HEK293 (cell line): Measurements from ENCODE around the gene IL4R.

ENCODE experiments used
- CTCF ChIP-seq: fragments of 450-650 bp; formaldehyde crosslinking; IDR thresholded peaks from 2 replicates; pipeline ENCODE4 v1.5.1; 2016; ENCODE audit warnings: missing biosample characterization, missing genetic modification characterization
- KLF1 ChIP-seq: fragments of 450-650 bp; formaldehyde crosslinking; IDR thresholded peaks from 2 replicates; pipeline ENCODE4 v1.5.1; 2016; ENCODE audit warnings: missing biosample characterization, missing genetic modification characterization
- SETDB1 ChIP-seq: IDR thresholded peaks from one replicate; pipeline ENCODE4 v1.6.1; 2017; ENCODE audit warnings: mild to moderate bottlenecking, low read length, moderate library complexity, mixed read lengths; ENCODE audit not compliant: insufficient read length
- ZIC2 ChIP-seq: fragments of 450-650 bp; formaldehyde crosslinking; IDR thresholded peaks from 2 replicates; pipeline ENCODE4 v1.5.1; 2016; ENCODE audit warnings: missing biosample characterization, missing genetic modification characterization
- ZNF114 ChIP-seq: fragments of 450-650 bp; formaldehyde crosslinking; IDR thresholded peaks from 2 replicates; pipeline ENCODE4 v1.5.0; 2017; ENCODE audit warnings: missing biosample characterization, missing genetic modification characterization
- ZNF175 ChIP-seq: fragments of 450-650 bp; formaldehyde crosslinking; IDR thresholded peaks from 2 replicates; pipeline ENCODE4 v1.5.1; 2016; ENCODE audit warnings: missing biosample characterization, missing genetic modification characterization
- ZNF548 ChIP-seq: fragments of 450-650 bp; formaldehyde crosslinking; IDR thresholded peaks from 2 replicates; pipeline ENCODE4 v1.5.1; 2016; ENCODE audit warnings: missing biosample characterization, missing genetic modification characterization
- ZNF701 ChIP-seq: fragments of 450-650 bp; formaldehyde crosslinking; IDR thresholded peaks from 2 replicates; pipeline ENCODE4 v1.5.1; 2016; ENCODE audit warnings: missing biosample characterization, missing genetic modification characterization

GRCh38 chr16:27386674-27387073, 72.9 kb downstream of the IL4R start:
- TF ChIP-seq ZIC2 (tag by site-specific recombination) (no peak), ZNF114 (tag by site-specific recombination) (no peak), ZNF548 (no peak), CTCF (tag by site-specific recombination) (no peak), KLF1 (no peak), ZNF175 (no peak), SETDB1 (no peak), ZNF701 (no peak)
